Sigmoid colon (tissue), 4 donors: Measurements from ENCODE around the gene DHX35.

Experiments
- EP300 ChIP-seq, 4 donors: sonication (generic); formaldehyde crosslinking; IDR thresholded peaks; one replicate each; pipeline ENCODE4 v1.6.1; 2017; ENCODE audit warnings: antibody characterized with exemption in 4 of 4
- POLR2A ChIP-seq, 2 donors: fragments of 450-650 bp; IDR thresholded peaks; one replicate each; pipeline ENCODE4 v1.6.1; 2016; ENCODE audit warnings: antibody characterized with exemption in 2 of 2, mild to moderate bottlenecking in 2 of 2, moderate library complexity in 2 of 2
- TF ChIP-seq, protein P1 (sequence below), 4 experiments: fragments of 450-650 bp in 3 of 4; fragments of 200-600 bp in 1 of 4; IDR thresholded peaks; one replicate each; pipeline ENCODE4 v1.5.1; 2016 to 2019; ENCODE audit warnings: antibody characterized with exemption in 4 of 4, mild to moderate bottlenecking in 3 of 4, moderate library complexity in 2 of 4

DNA sequence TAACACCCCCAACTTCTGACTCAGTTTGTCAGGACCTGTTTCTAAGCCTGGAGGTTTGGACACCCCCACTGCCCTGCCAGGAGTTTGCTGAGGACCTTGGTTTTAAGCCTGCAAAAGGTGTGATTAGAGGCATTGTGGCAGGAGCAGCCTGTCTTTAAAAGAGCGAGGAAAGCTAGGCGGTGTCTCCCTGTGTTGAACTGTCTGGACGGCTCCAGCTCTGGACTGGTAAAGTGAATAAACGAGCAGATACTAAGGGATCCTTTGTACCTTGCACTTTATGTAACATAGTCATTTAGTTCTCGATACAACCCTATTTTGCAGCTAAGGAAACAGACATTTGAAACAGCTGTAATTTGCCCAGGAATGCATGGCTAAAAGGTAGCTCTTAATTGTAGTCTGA lies 21.5 kb upstream of the DHX35 start:
- TF ChIP-seq, protein P1, sequence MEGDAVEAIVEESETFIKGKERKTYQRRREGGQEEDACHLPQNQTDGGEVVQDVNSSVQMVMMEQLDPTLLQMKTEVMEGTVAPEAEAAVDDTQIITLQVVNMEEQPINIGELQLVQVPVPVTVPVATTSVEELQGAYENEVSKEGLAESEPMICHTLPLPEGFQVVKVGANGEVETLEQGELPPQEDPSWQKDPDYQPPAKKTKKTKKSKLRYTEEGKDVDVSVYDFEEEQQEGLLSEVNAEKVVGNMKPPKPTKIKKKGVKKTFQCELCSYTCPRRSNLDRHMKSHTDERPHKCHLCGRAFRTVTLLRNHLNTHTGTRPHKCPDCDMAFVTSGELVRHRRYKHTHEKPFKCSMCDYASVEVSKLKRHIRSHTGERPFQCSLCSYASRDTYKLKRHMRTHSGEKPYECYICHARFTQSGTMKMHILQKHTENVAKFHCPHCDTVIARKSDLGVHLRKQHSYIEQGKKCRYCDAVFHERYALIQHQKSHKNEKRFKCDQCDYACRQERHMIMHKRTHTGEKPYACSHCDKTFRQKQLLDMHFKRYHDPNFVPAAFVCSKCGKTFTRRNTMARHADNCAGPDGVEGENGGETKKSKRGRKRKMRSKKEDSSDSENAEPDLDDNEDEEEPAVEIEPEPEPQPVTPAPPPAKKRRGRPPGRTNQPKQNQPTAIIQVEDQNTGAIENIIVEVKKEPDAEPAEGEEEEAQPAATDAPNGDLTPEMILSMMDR (IDR thresholded peaks at IDR 0.05): no peak
- TF ChIP-seq POLR2A (IDR thresholded peaks at IDR 0.05) (no peak), EP300 (IDR thresholded peaks at IDR 0.05) (no peak)
